HepG2 (cell line): Measurements from ENCODE around the gene THSD8. TPM values are rescaled to one million over a fixed set of nuclear protein-coding genes. Genes with fewer than 3 reads are reported as not detected.

Experiments used
- ATF1 ChIP-seq: IDR thresholded peaks from 2 replicates; pipeline ENCODE4 v1.6.1; 2016; ENCODE audit warnings: mild to moderate bottlenecking, control low read depth
- ATF7 ChIP-seq, 2 experiments: fragments of 450-650 bp in 1 of 2; sonication (generic) in 1 of 2; formaldehyde crosslinking in 1 of 2; IDR thresholded peaks; 2 replicates each; pipeline versions ENCODE4 v1.4.0 to v1.6.1; 2016 to 2020; ENCODE audit warnings: antibody characterized with exemption in 1 of 2, mild to moderate bottlenecking in 1 of 2, missing genetic modification reagents in 1 of 2
- BCL3 ChIP-seq: sonication (generic); formaldehyde crosslinking; IDR thresholded peaks from 2 replicates; pipeline ENCODE4 v1.5.1; 2020; ENCODE audit warnings: mild to moderate bottlenecking, missing genetic modification reagents, moderate library complexity
- CC2D1A ChIP-seq: sonication (generic); formaldehyde crosslinking; IDR thresholded peaks from 2 replicates; pipeline ENCODE4 v1.8.1; 2023; ENCODE audit warnings: mild to moderate bottlenecking, missing genetic modification reagents
- CEBPG ChIP-seq: IDR thresholded peaks from 2 replicates; pipeline ENCODE4 v1.6.1; 2016
- GMEB2 ChIP-seq: IDR thresholded peaks from 2 replicates; pipeline ENCODE4 v1.6.1; 2016; ENCODE audit warnings: missing biosample characterization, missing genetic modification reagents, low read depth
- HNRNPH1 ChIP-seq: fragments of 200-400 bp; formaldehyde crosslinking; optimal IDR thresholded peaks from 2 replicates; pipeline ENCODE3; 2017; ENCODE audit warnings: mild to moderate bottlenecking, low read depth, low read length
- HNRNPLL ChIP-seq: fragments of 200-400 bp; formaldehyde crosslinking; IDR thresholded peaks from 2 replicates; pipeline ENCODE4 v1.6.1; 2017; ENCODE audit warnings: mild to moderate bottlenecking, low read depth, low read length; ENCODE audit not compliant: poor library complexity, severe bottlenecking
- JUNB ChIP-seq: sonication (generic); formaldehyde crosslinking; IDR thresholded peaks from 2 replicates; pipeline ENCODE4 v1.8.0; 2022; ENCODE audit warnings: missing genetic modification reagents, mild to moderate bottlenecking, borderline replicate concordance
- NFIC ChIP-seq: IDR thresholded peaks from 2 replicates; pipeline ENCODE4 v1.6.1; 2012; ENCODE audit warnings: mild to moderate bottlenecking, low read length, inconsistent platforms
- NONO ChIP-seq, 2 experiments: fragments of 450-650 bp in 1 of 2; sonication (generic) in 1 of 2; formaldehyde crosslinking in 1 of 2; IDR thresholded peaks in 1 of 2; conservative IDR thresholded peaks in 1 of 2; 2 replicates each; pipeline versions ENCODE4 v1.6.1 to v1.8.0; 2017 to 2022; ENCODE audit warnings: mild to moderate bottlenecking in 1 of 2, missing genetic modification reagents in 1 of 2, moderate library complexity in 1 of 2
- NRL ChIP-seq: sonication (generic); formaldehyde crosslinking; IDR thresholded peaks from 2 replicates; pipeline ENCODE4 v1.5.0; 2020; ENCODE audit warnings: missing genetic modification reagents, mild to moderate bottlenecking, moderate library complexity, borderline replicate concordance
- POLR2AphosphoS5 ChIP-seq: IDR thresholded peaks from 2 replicates; pipeline ENCODE4 v1.6.1; 2012; ENCODE audit warnings: low read depth, low read length
- SMAD9 ChIP-seq: sonication (generic); formaldehyde crosslinking; IDR thresholded peaks from 2 replicates; pipeline ENCODE4 v1.5.1; 2020; ENCODE audit warnings: mild to moderate bottlenecking, missing genetic modification reagents
- SMYD3 ChIP-seq: sonication (generic); formaldehyde crosslinking; IDR thresholded peaks from 2 replicates; pipeline ENCODE4 v1.8.1; 2023; ENCODE audit warnings: mild to moderate bottlenecking, missing genetic modification reagents
- ZBTB38 ChIP-seq: sonication (generic); formaldehyde crosslinking; IDR thresholded peaks from 2 replicates; pipeline ENCODE4 v1.5.1; 2020; ENCODE audit warnings: mild to moderate bottlenecking, missing genetic modification reagents
- ZFYVE20 ChIP-seq: sonication (generic); formaldehyde crosslinking; IDR thresholded peaks from 2 replicates; pipeline ENCODE4 v1.8.0; 2023; ENCODE audit warnings: low read depth, mild to moderate bottlenecking, moderate library complexity, missing genetic modification reagents, borderline replicate concordance
- ZKSCAN5 ChIP-seq: sonication (generic); formaldehyde crosslinking; IDR thresholded peaks from 2 replicates; pipeline ENCODE4 v1.5.1; 2020; ENCODE audit warnings: mild to moderate bottlenecking, missing genetic modification reagents
- ZMYM3 ChIP-seq: sonication (generic); formaldehyde crosslinking; IDR thresholded peaks from 2 replicates; pipeline ENCODE4 v1.5.1; 2020; ENCODE audit warnings: mild to moderate bottlenecking, missing genetic modification reagents
- ZNF160 ChIP-seq: sonication (generic); formaldehyde crosslinking; IDR thresholded peaks from 2 replicates; pipeline ENCODE4 v1.8.0; 2022; ENCODE audit warnings: mild to moderate bottlenecking, inconsistent platforms, missing genetic modification reagents
- ZNF205 ChIP-seq: IDR thresholded peaks from 2 replicates; pipeline ENCODE4 v1.6.1; 2018; ENCODE audit warnings: missing biosample characterization, missing genetic modification reagents
- ZNF446 ChIP-seq: sonication (generic); formaldehyde crosslinking; IDR thresholded peaks from 2 replicates; pipeline ENCODE4 v1.5.0; 2020; ENCODE audit warnings: mild to moderate bottlenecking, missing genetic modification reagents
- ZNF546 ChIP-seq: sonication (generic); formaldehyde crosslinking; conservative IDR thresholded peaks from 2 replicates; pipeline ENCODE4 v1.8.1; 2023; ENCODE audit warnings: mild to moderate bottlenecking, missing genetic modification reagents
- ZNF639 ChIP-seq: conservative IDR thresholded peaks from 2 replicates; pipeline ENCODE4 v1.6.1; 2018; ENCODE audit warnings: missing genetic modification reagents
- ZNF652 ChIP-seq: IDR thresholded peaks from 2 replicates; pipeline ENCODE4 v1.6.1; 2016; ENCODE audit warnings: low read depth, borderline replicate concordance
- ZNF772 ChIP-seq: sonication (generic); formaldehyde crosslinking; IDR thresholded peaks from 2 replicates; pipeline ENCODE4 v1.5.0; 2020; ENCODE audit warnings: mild to moderate bottlenecking, missing genetic modification reagents
- polyA plus RNA-seq, 8 experiments: library from polyadenylated mRNA; depleted of rRNA in 3 of 8; stranded (reverse) in 7 of 8; unstranded in 1 of 8; fragments of >200 nt; fragmentation: Illumina TruSeq in 4 of 8; extraction: Trizol in 4 of 8; gene quantifications; 2 replicates each; pipeline versions ENCODE4 v1.2.1 to v1.2.3, GENCODE V29; 2011 to 2016; ENCODE audit warnings: low read depth in 4 of 8, missing spikeins in 1 of 8, mixed read lengths in 1 of 8; ENCODE audit not compliant: insufficient read depth in 1 of 8
- total RNA-seq, 5 experiments: library from RNA; depleted of rRNA; stranded (reverse); fragments of >200 nt; fragmentation: Illumina TruSeq; extraction: Trizol; gene quantifications; 2 replicates each; pipeline ENCODE4 v1.2.3, GENCODE V29; 2016; ENCODE audit warnings: low read depth in 1 of 5

Gene THSD8
- total and polyA plus RNA-seq, 2 of the 13 experiments (the other 11 are each of a cell fraction or from before 2014, with no cell fraction given): 4.8 to 14.9 TPM

GRCh38 chr19:12774588-12775555 is 27.0 kb upstream of the THSD8 start, which contains the start of gene HOOK2 (continued):
- no peak for TF ChIP-seq ATF7 (IDR thresholded peaks at IDR 0.05)
- 0 out of 2 replicates have a peak, but pooled peaks have one; percentile 18 for TF ChIP-seq ATF7 (CRISPR knock-in tag; IDR thresholded peaks at IDR 0.05)
- TF ChIP-seq HNRNPH1: no peak
- TF ChIP-seq NFIC: no peak
- peak; percentile 42; the same call in 1 of the 2 replicates for TF ChIP-seq ZNF772
- peak; percentile 85 for TF ChIP-seq ZBTB38 (CRISPR knock-in tag)
- TF ChIP-seq CEBPG (CRISPR knock-in tag): no peak
- 0 out of 2 replicates have a peak, but pooled peaks have one; percentile 49 for TF ChIP-seq ZKSCAN5 (CRISPR knock-in tag)
- no peak for TF ChIP-seq ZNF446 (CRISPR knock-in tag)
- TF ChIP-seq CC2D1A (CRISPR knock-in tag): 0 out of 2 replicates have a peak, but pooled peaks have one; percentile 39
- peak; percentile 24; the same call in 1 of the 2 replicates for TF ChIP-seq NRL (CRISPR knock-in tag)
- TF ChIP-seq ZMYM3: no peak
- TF ChIP-seq ZNF546 (CRISPR knock-in tag): peak; percentile 84
- TF ChIP-seq ZNF160 (CRISPR knock-in tag): 0 out of 2 replicates have a peak, but pooled peaks have one; percentile 44
- 0 out of 2 replicates have a peak, but pooled peaks have one; percentile 45 for TF ChIP-seq ZFYVE20 (CRISPR knock-in tag)
- peak; percentile 62 for TF ChIP-seq POLR2AphosphoS5
- TF ChIP-seq ZNF205 (CRISPR knock-in tag): peak; percentile 28; the same call in 1 of the 2 replicates
- no peak for TF ChIP-seq SMAD9 (CRISPR knock-in tag)
- TF ChIP-seq HNRNPLL: peak; percentile 9
- no peak for TF ChIP-seq JUNB
- no peak for TF ChIP-seq NONO (IDR thresholded peaks at IDR 0.05)
- peak; percentile 65 for TF ChIP-seq NONO (CRISPR knock-in tag; conservative IDR thresholded peaks at IDR 0.05)
- no peak for TF ChIP-seq ZNF639 (CRISPR knock-in tag)
- TF ChIP-seq BCL3: 0 out of 2 replicates have a peak, but pooled peaks have one; percentile 8
- TF ChIP-seq ZNF652 (CRISPR knock-in tag): no peak
- TF ChIP-seq ATF1: no peak
- no peak for TF ChIP-seq GMEB2 (CRISPR knock-in tag)
- peak; percentile 44; the same call in 1 of the 2 replicates for TF ChIP-seq SMYD3
